Neural cell (in vitro differentiated cells): ENCODE data around the gene TMEM269. TPM values are rescaled to one million over a fixed set of nuclear protein-coding genes. Genes with fewer than 3 reads are reported as not detected.

Experiments
- H2AFZ ChIP-seq: fragments of 200-600, 300-800 bp; sonication (generic), shearing (Covaris generic); 2 replicates; pipeline ENCODE4 v1.6.0; 2014; ENCODE audit warnings: low read depth, mild to moderate bottlenecking, antibody characterized with exemption, low read length, moderate library complexity
- H3F3A ChIP-seq: fragments of 200-600 bp; shearing (Covaris generic); 2 replicates; pipeline ENCODE4 v1.6.1; 2016; ENCODE audit warnings: mild to moderate bottlenecking, moderate library complexity, mixed read lengths, antibody characterized with exemption, low read length; ENCODE audit not compliant: insufficient read depth, poor library complexity, severe bottlenecking
- H3K27ac ChIP-seq: fragments of 200-600, 300-800 bp; sonication (generic), shearing (Covaris generic); 2 replicates; pipeline ENCODE4 v1.5.1; 2014; ENCODE audit warnings: mild to moderate bottlenecking, low read length, moderate library complexity
- H3K27me3 ChIP-seq: fragments of 300-800, 200-600 bp; sonication (generic), shearing (Covaris generic); 2 replicates; pipeline ENCODE4 v1.6.0; 2014; ENCODE audit warnings: mild to moderate bottlenecking, low read depth, low read length, moderate library complexity; ENCODE audit not compliant: insufficient read depth
- H3K36me3 ChIP-seq: fragments of 300-800, 200-600 bp; sonication (generic), shearing (Covaris generic); 2 replicates; pipeline ENCODE4 v1.5.1; 2014; ENCODE audit warnings: mild to moderate bottlenecking, antibody characterized with exemption, low read length, moderate library complexity; ENCODE audit not compliant: insufficient read depth
- H3K4me2 ChIP-seq: fragments of 300-800, 200-600 bp; sonication (generic), shearing (Covaris generic); 2 replicates; pipeline ENCODE4 v1.6.0; 2014; ENCODE audit warnings: mild to moderate bottlenecking, low read length
- H3K4me3 ChIP-seq: fragments of 300-800, 200-600 bp; sonication (generic), shearing (Covaris generic); 2 replicates; pipeline ENCODE4 v1.5.1; 2014; ENCODE audit warnings: mild to moderate bottlenecking, low read length, moderate library complexity
- H3K79me2 ChIP-seq: fragments of 200-600 bp; shearing (Covaris generic); replicated peaks from 2 replicates; pipeline ENCODE4 v1.6.0; 2014; ENCODE audit warnings: mild to moderate bottlenecking, low read length, moderate library complexity; ENCODE audit not compliant: insufficient read depth
- H3K9ac ChIP-seq: fragments of 300-800, 200-600 bp; sonication (generic), shearing (Covaris generic); 2 replicates; pipeline ENCODE4 v1.6.1; 2016; ENCODE audit warnings: mild to moderate bottlenecking, low read length, mixed read lengths
- H3K9me2 ChIP-seq: fragments of 200-600 bp; shearing (Covaris generic); 2 replicates; pipeline ENCODE4 v1.6.1; 2016; ENCODE audit warnings: mild to moderate bottlenecking, low read length, mixed read lengths; ENCODE audit not compliant: insufficient read depth
- H3K9me3 ChIP-seq: fragments of 200-600, 300-800 bp; sonication (generic), shearing (Covaris generic); 2 replicates; pipeline ENCODE4 v1.6.1; 2016; ENCODE audit warnings: mild to moderate bottlenecking, mixed run types, low read length, moderate library complexity, mixed read lengths
- H4K20me1 ChIP-seq: fragments of 200-600 bp; shearing (Covaris generic); 2 replicates; pipeline ENCODE4 v1.6.1; 2016; ENCODE audit warnings: mild to moderate bottlenecking, mixed run types; ENCODE audit not compliant: insufficient read depth
- EP300 ChIP-seq: fragments of 450-650 bp; conservative IDR thresholded peaks from 2 replicates; pipeline ENCODE4 v1.6.1; 2014; ENCODE audit warnings: antibody characterized with exemption, mild to moderate bottlenecking, moderate library complexity; ENCODE audit not compliant: poor library complexity, severe bottlenecking
- EZH2 ChIP-seq: fragments of 200-600, 300-800 bp; shearing (Covaris generic), sonication (generic); IDR thresholded peaks from 2 replicates; pipeline ENCODE4 v1.6.1; 2014; ENCODE audit warnings: antibody characterized with exemption, low read length, borderline replicate concordance, mild to moderate bottlenecking; ENCODE audit not compliant: insufficient read depth, poor library complexity, severe bottlenecking
- MXI1 ChIP-seq: fragments of 450-650 bp; conservative IDR thresholded peaks from 2 replicates; pipeline ENCODE4 v1.6.1; 2014; ENCODE audit warnings: antibody characterized with exemption, mild to moderate bottlenecking; ENCODE audit not compliant: poor library complexity, severe bottlenecking
- POLR2AphosphoS5 ChIP-seq: IDR thresholded peaks from 2 replicates; pipeline ENCODE4 v1.6.1; 2012
- RAD21 ChIP-seq: fragments of 450-650 bp; conservative IDR thresholded peaks from 2 replicates; pipeline ENCODE4 v1.6.1; 2014; ENCODE audit warnings: antibody characterized with exemption, mild to moderate bottlenecking, moderate library complexity
- SMC3 ChIP-seq: fragments of 450-650 bp; conservative IDR thresholded peaks from 2 replicates; pipeline ENCODE4 v1.6.1; 2014; ENCODE audit warnings: antibody characterized with exemption, mild to moderate bottlenecking, moderate library complexity; ENCODE audit not compliant: poor library complexity
- TAF1 ChIP-seq: IDR thresholded peaks from 2 replicates; pipeline ENCODE4 v1.6.1; 2012; ENCODE audit warnings: low read depth
- polyA plus RNA-seq: library from polyadenylated mRNA; depleted of rRNA; stranded (reverse); fragments of >200 nt; gene quantifications from 2 replicates; pipeline ENCODE4 v1.2.3, GENCODE V29; 2014
- TF ChIP-seq, protein P1 (sequence below): fragments of 450-650 bp; IDR thresholded peaks from 2 replicates; pipeline ENCODE4 v1.5.1; 2014; ENCODE audit warnings: antibody characterized with exemption, mild to moderate bottlenecking, moderate library complexity; ENCODE audit not compliant: poor library complexity, severe bottlenecking
- TF ChIP-seq, protein P2 (sequence below): IDR thresholded peaks from 2 replicates; pipeline ENCODE4 v1.6.1; 2012; ENCODE audit warnings: borderline replicate concordance

Gene TMEM269
- polyA plus RNA-seq, 1 donor from 2014 or later, result 1.1 TPM

GRCh38 chr1:42788021-42788420 is 3.2 kb downstream of the TMEM269 start:
- TF ChIP-seq POLR2AphosphoS5 (no peak), EP300 (no peak), SMC3 (no peak)
- Histone ChIP-seq H3K4me2 (no peak overlapping the region), H3K27ac (no peak overlapping the region), H3K79me2 (no peaks in the 10 kb centered on the region), H2AFZ (no peak overlapping the region), H3K4me3 (no peak overlapping the region), H3F3A (no peaks in the 10 kb centered on the region), H3K36me3 (no peaks in the 10 kb centered on the region), H3K27me3 (no peaks in the 10 kb centered on the region), H4K20me1 (no peaks in the 10 kb centered on the region), H3K9me2 (no peaks in the 10 kb centered on the region), H3K9me3 (no peaks in the 10 kb centered on the region), H3K9ac (no peak overlapping the region)

DNA sequence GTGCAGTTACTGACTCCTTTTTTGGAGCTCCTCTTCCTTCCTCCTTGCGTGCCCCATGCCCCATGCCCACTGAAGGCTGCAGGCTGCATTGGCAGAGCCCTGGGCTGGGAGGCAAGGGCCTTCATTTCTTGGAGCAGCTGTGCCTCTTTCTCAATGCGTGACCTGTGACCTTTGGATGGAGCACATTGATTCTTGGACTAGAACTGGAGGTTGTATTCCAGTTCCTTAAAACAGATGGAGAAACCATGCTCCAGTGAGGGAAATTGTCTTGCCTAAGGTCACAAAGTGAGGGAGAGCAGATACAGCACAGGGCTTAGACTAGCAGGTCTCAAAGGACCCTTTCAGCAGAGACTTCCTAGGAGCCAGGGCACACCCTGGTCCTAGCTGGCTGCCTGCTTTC is 9.0 kb downstream of the TMEM269 start:
- no peaks in the 10 kb centered on the region for H3K36me3 ChIP-seq
- H2AFZ ChIP-seq, result no peak overlapping the region
- no peak overlapping the region for H3K9ac ChIP-seq
- H3K4me2 ChIP-seq, result no peak overlapping the region
- no peak overlapping the region for H3K27ac ChIP-seq
- H3K79me2 ChIP-seq, result no peaks in the 10 kb centered on the region
- no peaks in the 10 kb centered on the region for H3F3A ChIP-seq
- no peak for TF ChIP-seq MXI1
- TF ChIP-seq, protein P1, sequence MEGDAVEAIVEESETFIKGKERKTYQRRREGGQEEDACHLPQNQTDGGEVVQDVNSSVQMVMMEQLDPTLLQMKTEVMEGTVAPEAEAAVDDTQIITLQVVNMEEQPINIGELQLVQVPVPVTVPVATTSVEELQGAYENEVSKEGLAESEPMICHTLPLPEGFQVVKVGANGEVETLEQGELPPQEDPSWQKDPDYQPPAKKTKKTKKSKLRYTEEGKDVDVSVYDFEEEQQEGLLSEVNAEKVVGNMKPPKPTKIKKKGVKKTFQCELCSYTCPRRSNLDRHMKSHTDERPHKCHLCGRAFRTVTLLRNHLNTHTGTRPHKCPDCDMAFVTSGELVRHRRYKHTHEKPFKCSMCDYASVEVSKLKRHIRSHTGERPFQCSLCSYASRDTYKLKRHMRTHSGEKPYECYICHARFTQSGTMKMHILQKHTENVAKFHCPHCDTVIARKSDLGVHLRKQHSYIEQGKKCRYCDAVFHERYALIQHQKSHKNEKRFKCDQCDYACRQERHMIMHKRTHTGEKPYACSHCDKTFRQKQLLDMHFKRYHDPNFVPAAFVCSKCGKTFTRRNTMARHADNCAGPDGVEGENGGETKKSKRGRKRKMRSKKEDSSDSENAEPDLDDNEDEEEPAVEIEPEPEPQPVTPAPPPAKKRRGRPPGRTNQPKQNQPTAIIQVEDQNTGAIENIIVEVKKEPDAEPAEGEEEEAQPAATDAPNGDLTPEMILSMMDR, result no peak
- no peak for TF ChIP-seq POLR2AphosphoS5
- no peak for TF ChIP-seq TAF1
- no peak for TF ChIP-seq RAD21
- TF ChIP-seq EP300, result no peak
- TF ChIP-seq, protein P2, sequence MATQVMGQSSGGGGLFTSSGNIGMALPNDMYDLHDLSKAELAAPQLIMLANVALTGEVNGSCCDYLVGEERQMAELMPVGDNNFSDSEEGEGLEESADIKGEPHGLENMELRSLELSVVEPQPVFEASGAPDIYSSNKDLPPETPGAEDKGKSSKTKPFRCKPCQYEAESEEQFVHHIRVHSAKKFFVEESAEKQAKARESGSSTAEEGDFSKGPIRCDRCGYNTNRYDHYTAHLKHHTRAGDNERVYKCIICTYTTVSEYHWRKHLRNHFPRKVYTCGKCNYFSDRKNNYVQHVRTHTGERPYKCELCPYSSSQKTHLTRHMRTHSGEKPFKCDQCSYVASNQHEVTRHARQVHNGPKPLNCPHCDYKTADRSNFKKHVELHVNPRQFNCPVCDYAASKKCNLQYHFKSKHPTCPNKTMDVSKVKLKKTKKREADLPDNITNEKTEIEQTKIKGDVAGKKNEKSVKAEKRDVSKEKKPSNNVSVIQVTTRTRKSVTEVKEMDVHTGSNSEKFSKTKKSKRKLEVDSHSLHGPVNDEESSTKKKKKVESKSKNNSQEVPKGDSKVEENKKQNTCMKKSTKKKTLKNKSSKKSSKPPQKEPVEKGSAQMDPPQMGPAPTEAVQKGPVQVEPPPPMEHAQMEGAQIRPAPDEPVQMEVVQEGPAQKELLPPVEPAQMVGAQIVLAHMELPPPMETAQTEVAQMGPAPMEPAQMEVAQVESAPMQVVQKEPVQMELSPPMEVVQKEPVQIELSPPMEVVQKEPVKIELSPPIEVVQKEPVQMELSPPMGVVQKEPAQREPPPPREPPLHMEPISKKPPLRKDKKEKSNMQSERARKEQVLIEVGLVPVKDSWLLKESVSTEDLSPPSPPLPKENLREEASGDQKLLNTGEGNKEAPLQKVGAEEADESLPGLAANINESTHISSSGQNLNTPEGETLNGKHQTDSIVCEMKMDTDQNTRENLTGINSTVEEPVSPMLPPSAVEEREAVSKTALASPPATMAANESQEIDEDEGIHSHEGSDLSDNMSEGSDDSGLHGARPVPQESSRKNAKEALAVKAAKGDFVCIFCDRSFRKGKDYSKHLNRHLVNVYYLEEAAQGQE, result no peak
- no peak for TF ChIP-seq EZH2
- no peak for TF ChIP-seq SMC3
- no peaks in the 10 kb centered on the region for H3K9me2 ChIP-seq
- H4K20me1 ChIP-seq, result no peaks in the 10 kb centered on the region
- H3K27me3 ChIP-seq, result no peaks in the 10 kb centered on the region
- H3K9me3 ChIP-seq, result no peaks in the 10 kb centered on the region
- H3K4me3 ChIP-seq, result no peak overlapping the region

DNA sequence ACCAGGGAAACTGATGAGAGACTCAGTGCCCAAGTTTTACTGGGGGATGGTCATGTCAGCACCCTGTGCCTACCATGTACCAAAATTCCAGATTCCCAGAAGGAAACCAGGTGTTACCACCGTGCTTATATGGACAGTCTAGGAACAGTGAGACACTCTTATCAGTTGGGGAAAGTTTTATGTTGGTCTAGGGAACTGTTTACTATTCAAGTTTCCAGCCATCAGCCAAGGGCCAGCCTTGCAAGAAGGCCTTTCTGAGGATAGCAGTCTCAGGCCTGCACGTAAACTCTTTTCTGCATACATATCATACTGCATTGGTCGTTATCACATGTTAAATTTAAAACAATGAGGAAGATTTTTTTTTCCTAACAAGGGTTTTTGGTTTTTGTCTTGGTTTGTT is 12.6 kb downstream of the TMEM269 start:
- H3K9ac ChIP-seq, result no peak overlapping the region
- no peak overlapping the region for H3K4me3 ChIP-seq
- TF ChIP-seq, protein P2, result no peak
- TF ChIP-seq SMC3 (no peak), TAF1 (no peak), EP300 (no peak), RAD21 (no peak), POLR2AphosphoS5 (no peak), MXI1 (no peak), EZH2 (no peak)
- TF ChIP-seq, protein P1, result no peak
- H3K4me2 ChIP-seq, result no peak overlapping the region
- no peak overlapping the region for H3K27ac ChIP-seq
- H3K36me3 ChIP-seq, result no peaks in the 10 kb centered on the region
- no peaks in the 10 kb centered on the region for H3K9me2 ChIP-seq
- no peaks in the 10 kb centered on the region for H3K9me3 ChIP-seq
- H3K79me2 ChIP-seq, result no peaks in the 10 kb centered on the region
- H3F3A ChIP-seq, result no peaks in the 10 kb centered on the region
- no peaks in the 10 kb centered on the region for H4K20me1 ChIP-seq
- no peak overlapping the region for H2AFZ ChIP-seq
- H3K27me3 ChIP-seq, result no peaks in the 10 kb centered on the region
